GM12891 (cell line): ENCODE data around the gene FRMD5.

ENCODE experiments used
- DNase-seq: peaks from one replicate; pipeline ENCODE4 v3.0.0; 2011; ENCODE audit warnings: low spot score; ENCODE audit not compliant: insufficient read length
- FAIRE-seq: peaks from 2 replicates; lab custom pipeline; 2011; peaks lifted over from hg19 to GRCh38; lab: Jason Lieb, UNC
- PAX5 ChIP-seq: IDR thresholded peaks from 2 replicates; pipeline ENCODE4 v1.6.1; 2011; ENCODE audit warnings: low read length, moderate library complexity, mild to moderate bottlenecking; ENCODE audit not compliant: insufficient read depth, severe bottlenecking
- POLR2A ChIP-seq: IDR thresholded peaks from 2 replicates; pipeline ENCODE4 v1.6.1; 2011; ENCODE audit warnings: low read depth, low read length, control low read depth
- POLR2AphosphoS5 ChIP-seq: IDR thresholded peaks from 2 replicates; pipeline ENCODE4 v1.6.1; 2011; ENCODE audit warnings: low read depth, low read length, control low read depth
- POU2F2 ChIP-seq: IDR thresholded peaks from 2 replicates; pipeline ENCODE4 v1.6.1; 2011; ENCODE audit warnings: low read depth, mild to moderate bottlenecking, control low read depth, low read length, moderate library complexity
- SPI1 ChIP-seq: IDR thresholded peaks from 2 replicates; pipeline ENCODE4 v1.6.1; 2011; ENCODE audit warnings: low read depth, low read length, control low read depth
- TAF1 ChIP-seq: IDR thresholded peaks from 2 replicates; pipeline ENCODE4 v1.6.1; 2011; ENCODE audit warnings: low read depth, low read length, control low read depth

FRMD5 gene

GRCh38 chr15:44177139-44177538 is 17.9 kb downstream of the FRMD5 start:
- TF ChIP-seq SPI1 (no peak), POLR2A (no peak), PAX5 (no peak), POU2F2 (no peak), TAF1 (no peak), POLR2AphosphoS5 (no peak)
- no peak for DNase-seq
- FAIRE-seq: no peak

GRCh38 chr15:44173813-44174212 is 21.3 kb downstream of the FRMD5 start:
- DNase-seq (no peak), FAIRE-seq (no peak)
- TF ChIP-seq SPI1 (no peak), TAF1 (no peak), POU2F2 (no peak), POLR2AphosphoS5 (no peak), PAX5 (no peak), POLR2A (no peak)

GRCh38 chr15:44163370-44163769 is 31.7 kb downstream of the FRMD5 start:
- no peak for DNase-seq
- TF ChIP-seq POLR2AphosphoS5 (no peak), PAX5 (no peak), POLR2A (no peak), POU2F2 (no peak), TAF1 (no peak), SPI1 (no peak)
- FAIRE-seq: no peak

GRCh38 chr15:44160796-44161195 is 34.3 kb downstream of the FRMD5 start:
- TF ChIP-seq PAX5: no peak
- DNase-seq (no peak), FAIRE-seq (no peak)

GRCh38 chr15:44159492-44159891 is 35.6 kb downstream of the FRMD5 start:
- TF ChIP-seq PAX5 (no peak), POU2F2 (no peak), POLR2AphosphoS5 (no peak), SPI1 (no peak), TAF1 (no peak), POLR2A (no peak)
- no peak for FAIRE-seq
- no peak for DNase-seq

- no peak for TF ChIP-seq POLR2AphosphoS5
- TF ChIP-seq PAX5: no peak
- TF ChIP-seq POLR2A: no peak
- TF ChIP-seq TAF1: no peak
- no peak for TF ChIP-seq POU2F2
- no peak for TF ChIP-seq SPI1
- FAIRE-seq: no peak
- DNase-seq: no peak
These were observed 37.0 kb downstream of the FRMD5 start for GRCh38 chr15:44158111-44158510.

- FAIRE-seq (no peak), DNase-seq (no peak)
- no peak for TF ChIP-seq POLR2AphosphoS5
- TF ChIP-seq SPI1: peak; percentile 54; the same call in 1 of the 2 replicates
- TF ChIP-seq POLR2A: no peak
- no peak for TF ChIP-seq POU2F2
These were observed 37.4 kb downstream of the FRMD5 start for GRCh38 chr15:44157679-44158078.

- no peak for FAIRE-seq
These were observed 41.7 kb downstream of the FRMD5 start for GRCh38 chr15:44153352-44153751.

GRCh38 chr15:44149224-44149623 is 45.8 kb downstream of the FRMD5 start:
- no peak for TF ChIP-seq POLR2AphosphoS5
- TF ChIP-seq PAX5: no peak
- TF ChIP-seq POU2F2: no peak
- TF ChIP-seq POLR2A: no peak
- no peak for TF ChIP-seq SPI1
- TF ChIP-seq TAF1: no peak
- FAIRE-seq (no peak), DNase-seq (no peak)

More at GRCh38 chr15:44153352-44153751, 41.7 kb downstream of the FRMD5 start:
- no peak for DNase-seq
- TF ChIP-seq SPI1: peak; percentile 39; the same call in 1 of the 2 replicates
- TF ChIP-seq TAF1: no peak

GRCh38 chr15:44148580-44148979 is 46.5 kb downstream of the FRMD5 start:
- FAIRE-seq (no peak), DNase-seq (no peak)
- TF ChIP-seq PAX5: no peak
- TF ChIP-seq POLR2AphosphoS5: no peak
- TF ChIP-seq POLR2A: no peak
- no peak for TF ChIP-seq TAF1
- no peak for TF ChIP-seq POU2F2
- no peak for TF ChIP-seq SPI1
